ENCODE results near the gene SNRPB2.

- TF ChIP-seq POLR2A (IDR thresholded peaks at IDR 0.05) (no peak), CTCF (IDR thresholded peaks at IDR 0.05) (no peak)
Measured at GRCh38 chr20:16713066-16713465, 16.8 kb upstream of the SNRPB2 start.
